GM12875 (cell line): ENCODE measurements around the gene MBP.

Source experiments
- H3K4me3 ChIP-seq: one replicate; pipeline ENCODE4 v1.5.1; 2011; ENCODE audit warnings: low read depth, low read length, control low read depth
- CTCF ChIP-seq: IDR thresholded peaks from 2 replicates; pipeline ENCODE4 v1.5.1; 2011; ENCODE audit warnings: low read depth, mild to moderate bottlenecking, control low read depth, inconsistent platforms, low read length, moderate library complexity, borderline replicate concordance; ENCODE audit not compliant: insufficient read depth

The MBP gene

GRCh38 chr18:77134611-77135010 lies 2.0 kb upstream of the MBP start:
- no peak for TF ChIP-seq CTCF
- H3K4me3 ChIP-seq, result no peak overlapping the region

- no peak for TF ChIP-seq CTCF
- H3K4me3 ChIP-seq, result no peak overlapping the region
These were observed 1.4 kb upstream of the MBP start for GRCh38 chr18:77133835-77134496.

GRCh38 chr18:77133051-77133834 lies 660 bp upstream of the MBP start:
- peak overlapping the region; percentile 92 for H3K4me3 ChIP-seq
- no peak for TF ChIP-seq CTCF

- H3K4me3 ChIP-seq, result peak overlapping the region; percentile 92
- no peak for TF ChIP-seq CTCF
These were observed 773 bp downstream of the MBP start for GRCh38 chr18:77131652-77132368.

GRCh38 chr18:77131100-77131651 lies 1.4 kb downstream of the MBP start:
- H3K4me3 ChIP-seq, result peak overlapping the region; percentile 92
- no peak for TF ChIP-seq CTCF

- H3K4me3 ChIP-seq, result peak overlapping the region; percentile 92
These were observed 2.1 kb downstream of the MBP start for GRCh38 chr18:77130229-77131099.

More at GRCh38 chr18:77130229-77131099, 2.1 kb downstream of the MBP start:
- TF ChIP-seq CTCF, result no peak
